Amniotic stem cell (primary cell): ENCODE results near the gene C1S.

ENCODE experiments used
- DNase-seq: peaks from one replicate; lab custom pipeline; 2025; lab: John Stamatoyannopoulos, UW

Gene C1S

DNA sequence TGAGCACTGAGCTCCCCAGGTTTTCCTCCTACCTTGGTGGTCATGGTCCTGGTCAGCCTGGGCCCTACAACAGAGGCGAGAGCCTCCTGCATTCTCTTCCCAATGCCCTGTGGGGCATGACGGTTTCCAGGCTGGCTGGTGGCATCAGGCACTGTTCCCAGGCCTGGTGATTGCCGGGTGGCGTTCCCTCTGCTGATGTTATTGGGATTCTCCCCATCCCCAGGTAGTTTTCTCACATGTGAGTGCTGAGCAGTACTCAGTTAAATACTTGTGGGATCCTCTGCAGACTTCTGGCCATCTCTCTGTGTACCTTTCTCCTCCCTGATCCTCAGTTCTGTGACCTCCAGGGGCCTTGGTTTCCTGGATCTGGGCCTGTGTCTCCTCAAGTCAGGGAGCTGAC is 16.0 kb downstream of the C1S start:
- DNase-seq, result no peak

DNA sequence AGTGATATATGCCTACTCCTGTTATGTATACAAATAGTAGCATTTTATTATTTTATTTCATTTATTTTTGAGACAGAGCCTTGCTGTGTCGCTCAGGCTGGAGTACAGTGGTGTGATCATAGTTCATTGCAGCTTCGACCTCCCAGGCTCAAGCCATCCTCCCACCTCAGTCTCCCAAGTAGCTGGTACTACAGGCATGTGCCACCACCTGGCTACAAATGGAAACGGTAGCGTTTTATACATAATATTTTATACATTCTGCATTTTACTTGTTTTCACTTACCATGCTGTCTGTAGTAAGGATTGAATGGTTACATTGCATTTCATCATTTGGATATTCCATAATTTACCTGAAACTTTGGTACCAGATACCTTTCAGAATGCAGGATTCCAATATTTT is 17.6 kb downstream of the C1S start:
- no peak for DNase-seq

DNA sequence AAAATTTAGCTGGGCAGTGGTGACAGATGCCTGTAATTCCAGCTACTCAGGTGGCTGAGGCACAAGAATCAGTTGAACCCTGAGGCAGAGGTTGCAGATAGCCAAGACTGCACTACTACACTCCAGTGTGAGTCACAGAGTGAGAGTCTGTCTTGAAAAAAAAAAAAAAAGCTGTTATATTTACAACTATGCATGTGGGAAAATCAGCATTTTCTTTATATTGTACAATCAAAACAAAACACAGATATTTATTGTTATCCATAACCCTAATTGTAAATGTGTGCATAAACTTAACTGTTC is 19.3 kb downstream of the C1S start:
- DNase-seq, result no peak

DNA sequence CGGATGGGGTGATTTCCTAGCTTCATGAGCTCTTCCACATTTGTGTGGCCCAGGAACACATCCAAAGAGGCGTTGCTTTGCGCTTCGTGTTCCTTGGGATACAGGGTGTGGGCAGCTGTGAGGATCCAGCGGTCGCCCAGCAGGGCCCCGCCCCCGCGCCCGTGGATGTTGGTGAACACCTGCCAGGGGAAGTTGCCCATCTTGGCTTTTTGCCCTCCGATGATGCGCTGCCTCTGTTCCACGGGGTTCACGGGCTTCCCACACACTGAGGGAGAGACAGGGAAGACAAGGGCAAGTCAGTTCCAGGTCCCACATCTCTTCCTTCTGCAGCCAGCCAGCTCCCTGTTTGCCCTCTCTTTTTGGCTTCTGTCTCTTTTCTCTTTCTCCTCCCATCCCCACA is 20.5 kb downstream of the C1S start:
- DNase-seq, result no peak

DNA sequence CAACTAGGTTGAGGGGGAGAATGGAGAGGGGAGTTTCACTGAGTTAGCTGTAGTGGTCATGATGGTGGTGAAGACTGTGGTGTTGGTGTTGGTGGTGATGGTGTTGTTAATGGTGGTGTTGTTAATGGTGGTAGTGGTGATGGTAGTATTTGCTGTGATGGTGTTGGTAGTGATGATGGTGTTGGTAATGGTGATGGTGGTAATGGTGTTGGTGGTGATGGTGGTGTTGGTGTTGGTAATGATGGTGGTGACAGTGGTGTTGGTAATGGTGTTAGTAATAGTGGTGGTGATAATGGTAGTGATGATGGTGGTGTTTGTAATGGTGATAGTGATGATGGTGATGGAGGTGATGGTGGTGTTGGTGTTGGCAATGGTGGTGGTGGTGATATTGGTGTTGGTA is 22.6 kb downstream of the C1S start:
- no peak for DNase-seq

DNA sequence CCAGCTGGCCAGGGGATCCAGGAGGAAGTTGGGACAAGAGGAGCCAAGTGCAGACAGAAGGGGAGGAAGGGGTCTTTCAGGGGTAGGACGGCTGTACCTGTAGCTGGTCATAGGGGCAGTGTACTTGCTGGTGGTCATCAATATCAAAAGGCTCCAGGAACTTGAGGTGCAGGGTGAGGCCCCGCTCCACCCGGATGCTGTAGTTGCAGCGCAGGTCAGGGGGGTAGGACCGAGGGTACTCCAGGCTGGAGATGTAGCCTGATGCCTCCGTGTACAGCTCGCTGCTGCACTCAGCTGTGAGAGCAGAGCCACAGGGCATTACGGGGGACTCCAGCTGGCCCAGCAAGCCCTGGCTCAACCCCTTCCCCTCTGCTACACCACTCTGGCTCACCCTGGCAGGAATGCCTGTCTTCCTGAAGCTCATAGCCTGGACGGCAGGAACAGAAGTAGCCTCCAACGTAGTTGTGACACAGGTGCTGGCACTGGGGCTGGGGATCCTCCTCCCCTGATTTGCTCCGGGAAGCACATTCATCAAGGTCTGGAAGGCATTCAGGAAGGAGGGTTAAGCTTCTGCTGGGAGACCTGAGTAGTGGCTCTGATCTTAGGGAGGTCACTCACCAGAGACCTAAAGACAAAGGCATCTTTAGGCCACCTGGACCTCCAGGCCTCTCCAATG is 28.8 kb downstream of the C1S start:
- no peak for DNase-seq

DNA sequence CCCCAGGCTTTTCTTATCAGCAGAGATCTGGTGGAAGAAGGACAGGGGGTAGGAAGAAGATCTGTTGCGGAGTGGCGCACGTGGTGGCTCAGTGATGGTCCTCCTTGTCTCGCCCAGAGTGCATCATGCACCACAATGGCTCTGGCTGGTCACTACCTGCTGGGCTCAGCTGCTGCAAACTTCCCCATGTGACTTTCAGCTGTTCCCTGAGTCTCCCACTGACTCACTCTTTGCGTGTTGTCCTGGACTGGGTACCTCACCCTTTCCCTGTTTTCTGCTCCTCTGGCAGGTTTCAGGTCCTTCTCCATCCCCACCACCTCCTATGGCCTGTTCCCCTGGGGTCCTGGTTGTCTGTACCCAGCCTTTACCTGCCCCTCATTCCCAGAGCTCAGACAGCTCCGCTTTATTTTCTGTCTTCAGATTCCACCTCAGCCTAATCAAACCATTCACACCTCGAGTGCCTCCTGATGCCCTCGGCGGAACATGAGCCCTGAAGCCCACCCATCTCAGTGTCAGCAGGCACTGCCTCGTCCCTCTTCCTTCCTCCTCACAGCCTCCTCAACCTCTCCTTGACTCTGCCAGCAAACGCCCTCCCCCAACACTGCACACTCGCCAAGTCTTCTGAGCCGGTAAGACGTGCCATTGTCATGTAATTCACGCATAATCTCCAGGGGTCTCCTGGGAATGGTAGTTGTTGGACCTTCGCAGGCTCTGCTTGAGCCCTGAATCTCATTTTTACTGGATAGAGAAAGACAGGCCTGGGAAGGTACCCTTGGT is 29.9 kb downstream of the C1S start:
- DNase-seq, result no peak

DNA sequence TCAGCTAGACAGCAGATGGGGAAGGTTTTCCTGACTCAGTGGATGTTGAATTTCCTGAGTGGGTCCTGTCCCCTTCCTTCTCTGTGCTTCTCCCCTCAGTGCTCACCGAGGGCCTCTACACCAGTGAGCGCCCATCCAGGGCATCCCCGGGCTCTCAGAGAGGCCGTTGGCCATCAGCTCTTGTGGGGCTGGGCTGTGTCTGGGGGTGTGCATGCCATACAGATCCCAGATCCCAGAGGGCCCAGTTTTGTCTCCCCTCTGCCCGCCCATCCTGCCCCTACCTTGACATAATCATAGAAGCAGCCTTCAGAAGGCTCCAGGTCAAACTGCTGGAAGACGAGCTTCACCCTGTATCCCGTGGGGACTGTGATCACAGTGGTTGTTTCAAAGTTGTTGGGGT is 30.7 kb downstream of the C1S start:
- no peak for DNase-seq

DNA sequence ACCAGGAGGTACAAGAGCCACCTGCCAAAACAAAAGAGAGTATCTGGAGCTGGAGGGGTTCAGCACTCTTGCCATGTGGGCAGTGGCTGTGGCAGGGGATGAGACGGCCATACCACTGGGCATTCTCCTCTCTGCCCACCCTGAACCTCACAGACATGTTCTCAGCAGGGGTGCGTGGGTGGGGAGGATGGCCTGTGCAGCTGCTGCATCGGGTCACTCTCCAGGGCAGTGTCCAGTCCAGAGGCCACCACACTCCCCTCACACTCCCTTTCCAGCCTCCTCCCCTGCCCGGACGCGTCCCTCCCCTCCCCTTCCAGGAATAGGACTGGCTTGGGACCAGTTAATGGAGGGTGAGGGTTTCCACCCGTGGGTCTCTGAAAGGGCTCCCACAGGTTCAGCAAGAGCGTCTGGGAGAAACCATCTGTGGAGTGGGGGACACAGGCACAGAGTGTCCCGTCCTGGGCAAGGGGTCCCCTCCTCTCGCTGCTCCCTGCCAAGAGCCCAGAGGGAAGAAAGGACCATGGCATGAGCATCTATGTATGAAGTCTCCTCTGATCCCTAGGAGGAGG is 31.2 kb downstream of the C1S start:
- no peak for DNase-seq

DNA sequence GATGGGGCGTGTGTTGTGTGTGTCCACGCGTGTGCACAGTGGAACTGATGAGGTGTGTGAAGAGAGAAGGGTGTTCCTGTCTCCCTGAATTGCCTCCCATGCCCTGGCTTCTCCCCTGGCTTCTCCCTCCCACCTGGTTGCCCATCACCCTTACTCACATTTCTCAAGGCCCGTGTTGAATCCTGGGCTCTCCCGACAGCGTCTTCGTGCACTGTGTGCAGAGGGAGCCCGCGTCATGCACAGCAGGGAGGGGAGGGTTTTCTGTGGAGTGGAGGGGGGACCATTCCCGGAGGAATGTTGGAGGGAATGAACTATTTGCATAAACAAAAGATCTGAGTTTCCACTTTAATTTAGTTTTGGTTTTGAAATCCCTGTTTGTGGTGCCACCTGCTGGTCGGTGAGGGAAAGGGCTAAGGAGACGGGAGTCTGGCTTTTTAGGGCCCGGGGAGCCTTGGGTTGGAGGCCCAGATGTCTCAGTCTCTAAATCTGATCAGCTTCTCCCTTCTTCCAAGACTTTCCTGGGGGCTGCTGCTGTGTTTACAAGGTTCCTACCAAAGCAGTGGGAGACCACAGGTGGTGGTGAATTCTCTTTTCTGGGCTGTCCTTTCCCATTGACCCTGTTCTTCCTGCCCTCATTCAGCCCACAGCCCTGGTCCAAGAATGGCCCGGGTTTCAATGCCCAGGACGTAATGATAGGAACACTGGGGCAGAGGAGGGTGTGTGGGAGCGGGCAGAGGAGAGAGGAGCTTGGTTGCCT is 31.9 kb downstream of the C1S start, which contains the start of gene C1R:
TSS of gene C1R (minus strand) at position 217 of the 757 bp plus-strand sequence. CDS start at position 160, 57 bp downstream.
- DNase-seq, result peak; percentile 30

DNA sequence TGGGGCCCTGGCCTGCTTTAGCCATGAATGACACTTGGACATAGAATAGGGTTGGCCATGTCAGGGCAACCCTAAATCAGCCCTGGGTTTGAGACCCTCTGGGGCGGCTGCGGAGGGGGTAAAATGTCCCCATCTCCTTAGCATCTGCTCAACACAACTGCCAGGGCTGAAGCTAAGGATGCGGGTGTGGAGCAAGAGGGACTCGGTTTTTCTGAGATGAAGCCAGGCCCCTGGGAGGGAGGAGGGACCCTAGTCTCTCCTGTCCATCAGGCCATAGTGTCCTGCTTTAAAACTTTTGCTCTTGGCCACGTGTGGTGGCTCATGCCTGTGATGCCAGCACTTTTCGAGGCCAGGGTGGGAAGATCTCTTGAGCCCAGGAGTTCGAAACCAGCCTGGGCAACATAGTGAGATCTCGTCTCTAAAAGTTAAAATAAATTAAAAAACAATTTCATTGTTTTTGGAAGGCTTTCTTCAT is 32.5 kb downstream of the C1S start:
- no peak for DNase-seq

DNA sequence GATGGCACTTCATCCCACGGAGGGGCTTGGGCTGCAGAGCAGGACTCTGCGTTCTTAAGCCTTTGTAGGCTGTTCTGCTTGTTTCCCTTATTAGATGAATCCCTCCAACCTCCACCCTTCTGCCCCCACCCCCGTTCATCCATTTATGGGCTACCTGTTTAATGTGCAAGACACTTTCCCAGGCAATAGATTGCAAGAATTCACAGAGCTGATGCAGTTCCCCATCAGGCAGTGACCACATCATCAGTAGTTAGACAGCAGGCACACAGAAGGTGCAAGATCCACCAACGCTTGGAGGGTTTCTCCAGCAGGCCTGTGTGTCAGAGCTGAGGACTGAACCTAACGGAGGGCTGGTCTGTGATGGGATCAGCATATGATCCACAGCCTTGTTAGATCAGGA is 33.0 kb downstream of the C1S start:
- no peak for DNase-seq

DNA sequence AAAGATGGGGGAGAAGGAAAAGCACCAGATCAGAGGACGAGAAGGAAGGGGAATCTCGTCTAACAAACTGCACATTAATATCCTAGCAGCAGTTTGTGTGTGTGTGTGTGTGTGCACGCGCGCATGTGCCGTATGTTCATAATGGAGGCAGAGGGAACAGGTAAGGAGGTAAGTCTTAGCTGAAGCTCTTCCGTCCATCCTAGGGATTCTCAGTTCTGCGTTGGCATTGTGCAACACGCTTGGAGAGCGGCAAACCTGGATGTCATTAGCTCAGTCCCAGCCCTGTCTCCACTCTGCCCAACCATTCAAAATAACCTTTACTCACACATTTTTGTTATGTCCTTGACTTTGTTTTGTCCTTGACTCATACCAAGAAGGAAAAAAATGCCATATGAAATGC is 33.4 kb downstream of the C1S start:
- no peak for DNase-seq

DNA sequence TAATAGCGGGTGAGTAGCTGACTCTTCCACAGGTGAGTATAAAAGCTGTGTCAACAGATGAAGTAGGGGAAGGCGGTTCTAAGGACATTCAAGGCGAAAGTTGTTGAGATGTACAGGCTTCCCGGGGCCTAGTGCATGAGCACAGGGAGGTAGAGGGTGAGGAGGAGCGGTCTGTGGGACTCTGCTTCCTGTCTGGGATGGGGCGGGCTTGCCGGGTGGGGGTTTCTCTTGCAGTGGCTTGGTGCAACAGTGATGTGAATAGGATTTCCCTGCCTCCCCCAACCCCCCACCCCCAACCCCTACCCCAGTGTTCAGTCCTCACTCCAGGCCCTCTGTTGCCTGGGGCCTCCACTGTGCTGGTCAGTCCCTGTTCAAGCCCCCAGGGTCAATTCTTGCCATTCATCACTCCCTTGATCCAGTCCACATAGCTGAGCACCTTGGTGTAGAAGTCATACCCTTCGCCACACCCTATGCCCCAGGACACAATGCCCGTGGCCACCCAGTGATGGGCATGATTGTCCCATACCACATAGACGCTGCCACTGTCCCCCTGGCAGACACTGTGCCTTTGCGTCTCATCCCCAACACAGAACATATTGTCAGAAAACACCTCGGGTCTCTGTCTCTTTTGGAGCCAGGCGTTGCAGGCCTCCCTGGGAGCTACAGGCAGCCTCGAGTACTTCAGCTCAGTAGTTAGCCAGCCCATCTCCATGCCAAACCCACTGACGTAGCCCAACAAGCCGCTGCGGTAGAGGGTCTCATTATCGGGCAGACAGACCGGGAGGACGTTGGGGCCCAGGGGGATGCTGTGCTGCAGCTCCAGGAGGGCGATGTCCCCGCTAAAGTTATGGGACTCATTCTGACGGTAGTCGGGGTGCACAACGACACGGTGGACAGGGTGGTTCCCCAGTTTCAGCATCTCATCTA is 35.8 kb downstream of the C1S start:
- DNase-seq, result no peak

DNA sequence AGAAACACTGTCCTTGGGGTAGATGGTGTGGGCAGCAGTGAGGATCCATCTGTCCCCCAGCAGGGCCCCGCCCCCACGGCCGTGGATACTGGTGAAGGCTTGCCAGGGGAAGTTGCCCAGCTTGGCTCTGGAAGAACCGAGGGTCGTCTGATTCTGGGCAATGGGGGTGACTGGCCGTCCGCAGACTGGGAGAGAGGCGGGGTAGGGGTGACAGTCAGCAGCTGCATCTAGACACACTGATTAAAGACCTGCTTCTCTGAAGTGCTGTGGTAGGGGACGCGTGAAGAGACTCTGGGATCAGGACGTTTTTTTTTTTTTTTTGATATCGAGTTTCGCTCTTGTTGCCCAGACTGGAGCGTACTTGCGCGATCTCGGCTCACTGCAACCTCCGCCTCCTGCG is 36.5 kb downstream of the C1S start:
- DNase-seq, result no peak

DNA sequence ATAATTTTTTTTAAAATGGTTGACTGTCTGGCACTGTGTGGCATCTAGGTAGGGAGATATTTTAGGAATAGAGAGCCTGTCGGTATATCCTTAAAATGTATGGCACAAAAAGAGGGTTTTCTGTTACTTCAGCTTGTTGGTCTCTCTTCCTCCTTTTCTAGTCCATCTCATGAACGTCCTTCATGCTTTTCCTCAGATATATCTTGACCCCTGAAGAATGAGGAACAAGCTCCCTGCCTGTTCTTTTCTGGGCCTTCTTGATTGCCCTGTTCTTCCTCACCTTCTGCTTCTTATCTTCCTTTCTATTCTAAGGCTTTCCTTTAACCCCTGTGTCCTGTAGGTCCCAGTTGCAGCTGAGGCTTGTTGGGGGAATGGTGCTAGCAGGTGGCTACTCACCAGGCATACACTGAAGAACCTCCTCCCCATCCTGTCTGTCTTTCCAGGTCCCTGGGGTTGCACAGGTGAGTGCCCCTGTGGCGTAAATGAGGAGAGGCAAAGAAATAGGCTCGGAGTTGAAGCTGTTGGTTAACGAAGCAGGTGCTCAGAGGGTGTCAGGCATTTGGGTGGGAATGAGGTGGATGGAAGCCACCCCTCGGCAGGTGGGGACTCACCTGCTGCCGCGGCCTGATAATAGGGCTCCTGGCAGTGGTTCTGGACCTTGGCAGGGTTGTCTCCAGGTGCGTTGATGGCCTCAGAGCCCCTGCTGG is 38.9 kb downstream of the C1S start:
- DNase-seq, result no peak

DNA sequence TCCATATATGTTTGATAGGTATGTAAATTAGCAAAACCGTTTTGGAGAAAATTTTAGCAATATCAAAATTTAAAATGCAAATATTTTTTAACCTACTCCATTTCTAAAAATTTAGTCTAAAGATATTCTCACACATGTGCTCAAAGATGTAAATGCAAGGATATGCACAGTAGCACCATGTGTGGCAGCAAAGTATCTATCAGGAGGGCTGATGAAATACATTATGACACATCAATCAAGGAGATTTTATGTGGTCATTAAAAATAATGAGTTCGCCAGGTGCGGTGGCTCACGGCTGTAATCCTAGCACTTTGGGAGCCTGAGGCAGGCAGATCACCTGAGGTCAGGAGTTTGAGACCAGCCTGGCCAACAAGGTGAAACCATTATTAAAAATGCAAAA is 39.7 kb downstream of the C1S start:
- DNase-seq, result no peak

DNA sequence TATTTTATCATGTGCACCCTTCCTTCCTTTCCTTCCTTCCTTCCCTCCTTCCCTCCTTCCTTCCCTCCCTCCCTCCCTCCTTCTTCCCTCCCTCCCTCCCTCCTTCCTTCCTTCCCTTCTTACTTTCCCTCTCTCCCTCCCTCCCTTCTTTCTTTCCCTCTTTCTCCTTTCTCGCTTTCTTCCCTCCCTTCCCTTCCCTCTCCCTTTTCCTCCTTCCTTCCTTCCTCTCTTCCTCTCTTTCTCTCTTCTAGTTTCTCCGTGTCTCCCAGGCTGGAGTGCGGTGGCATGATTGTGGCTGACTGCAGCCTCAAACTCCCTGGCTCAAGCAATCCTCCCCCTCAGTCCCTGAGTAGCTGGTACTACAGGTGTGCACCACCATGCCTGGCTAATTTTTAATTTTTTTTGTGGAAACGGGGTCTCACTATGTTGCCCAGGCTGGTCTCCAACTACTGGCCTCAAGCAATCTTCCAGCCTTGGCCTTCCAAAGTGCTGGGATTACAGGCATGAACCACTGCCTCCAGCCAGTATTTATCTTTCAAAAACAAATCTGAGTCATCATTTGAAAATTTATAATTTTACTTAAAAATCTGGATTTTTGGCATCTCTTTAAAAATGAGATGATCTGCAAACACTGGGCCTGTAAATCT is 40.7 kb downstream of the C1S start:
- no peak for DNase-seq

DNA sequence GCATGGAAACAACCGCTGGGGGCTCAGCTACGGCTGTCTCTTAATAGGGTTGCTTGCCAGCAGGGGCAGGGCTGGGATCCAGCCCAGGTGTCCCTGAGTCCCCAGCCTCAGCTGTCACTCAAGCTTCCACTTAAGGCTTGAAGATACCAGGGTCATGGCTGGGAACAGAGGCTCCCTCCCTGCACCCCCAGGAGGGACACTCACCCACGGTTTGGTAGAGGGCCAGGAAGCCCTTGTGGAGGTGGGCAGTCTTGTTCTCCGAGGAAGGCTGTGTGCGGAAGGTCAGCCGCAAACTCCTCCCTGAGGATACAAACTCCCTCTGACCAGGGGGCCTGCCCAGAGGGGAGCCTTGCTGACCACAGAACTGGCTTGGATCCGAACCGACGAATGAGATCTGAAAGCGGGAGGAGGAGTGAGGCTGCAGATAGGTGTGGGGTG is 41.2 kb downstream of the C1S start:
- DNase-seq, result no peak

DNA sequence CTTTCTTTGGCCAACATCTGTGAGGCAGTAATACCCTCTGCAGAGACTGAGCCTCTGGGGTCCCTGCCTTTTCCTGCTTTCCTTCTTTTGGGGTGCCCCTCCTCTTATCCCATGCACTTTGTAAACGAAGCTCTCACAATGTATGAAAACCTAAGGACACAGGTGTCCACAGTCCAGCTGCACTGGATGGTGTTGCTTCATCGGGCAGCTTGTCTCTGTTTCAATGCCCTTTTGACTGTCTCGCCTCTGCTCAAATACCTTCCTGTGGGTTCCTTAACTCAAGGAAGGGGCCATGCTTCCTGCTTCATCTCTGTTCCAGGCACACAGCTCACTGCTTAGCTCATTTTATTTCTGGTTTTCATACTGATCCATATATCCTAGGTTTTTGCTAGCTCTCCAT is 42.1 kb downstream of the C1S start:
- DNase-seq, result no peak
